ENCODE measurements around the gene FAM170B. TPM values are rescaled to one million over a fixed set of nuclear protein-coding genes. Genes with fewer than 3 reads are reported as not detected.

Gene FAM170B
- total RNA-seq, 1 donor from 2014 or later, result not detected

- no peak for TF ChIP-seq CTCF (IDR thresholded peaks at IDR 0.05)
- Mint-ChIP-seq H3K4me1 (peaks cover 4% of the 10 kb centered on the region), H3K27ac (no peak overlapping the region), H3K4me3 (no peak overlapping the region), H3K36me3 (ENCODE audit: low read depth) (no peaks in the 10 kb centered on the region), H3K9me3 (no peaks in the 10 kb centered on the region), H3K27me3 (peaks cover 25% of the 10 kb centered on the region)
- ATAC-seq (ENCODE audit: low read depth), result no peak
- ChIA-PET POLR2A (no interaction called here), CTCF (no interaction called here)
- intact Hi-C loops (cut with micrococcal nuclease), result no loop called here
- no peak for DNase-seq
Observed at GRCh38 chr10:49111320-49111698, 22.5 kb downstream of the FAM170B start.

- Mint-ChIP-seq H3K27ac (no peak overlapping the region), H3K27me3 (peaks cover 21% of the 10 kb centered on the region), H3K9me3 (no peaks in the 10 kb centered on the region), H3K4me1 (peaks cover 4% of the 10 kb centered on the region), H3K4me3 (no peak overlapping the region), H3K36me3 (ENCODE audit: low read depth) (no peaks in the 10 kb centered on the region)
- no peak for ATAC-seq (ENCODE audit: low read depth)
- intact Hi-C loops (cut with micrococcal nuclease), result no loop called here
- no peak for DNase-seq
- TF ChIP-seq CTCF (IDR thresholded peaks at IDR 0.05), result no peak
- ChIA-PET CTCF (no interaction called here), POLR2A (no interaction called here)
Observed at GRCh38 chr10:49110684-49111319, 23.0 kb downstream of the FAM170B start.

GRCh38 chr10:49109669-49110340 lies 24.0 kb downstream of the FAM170B start:
- no peaks in the 10 kb centered on the region for H3K9me3 Mint-ChIP-seq
- no peak overlapping the region for H3K4me3 Mint-ChIP-seq
- H3K4me1 Mint-ChIP-seq, result peaks cover 2% of the 10 kb centered on the region
- no peak for ATAC-seq (ENCODE audit: low read depth)
- CTCF ChIA-PET, result no interaction called here
- H3K27me3 Mint-ChIP-seq, result peaks cover 23% of the 10 kb centered on the region
- H3K27ac Mint-ChIP-seq, result no peak overlapping the region
- no peak for DNase-seq
- TF ChIP-seq CTCF (IDR thresholded peaks at IDR 0.05), result no peak
- no peaks in the 10 kb centered on the region for H3K36me3 Mint-ChIP-seq (ENCODE audit: low read depth)
- POLR2A ChIA-PET, result no interaction called here
- intact Hi-C loops (cut with micrococcal nuclease), result no loop called here

- intact Hi-C loops (cut with micrococcal nuclease), result no loop called here
- Mint-ChIP-seq H3K4me1 (no peaks in the 10 kb centered on the region), H3K27me3 (peaks cover 16% of the 10 kb centered on the region), H3K27ac (no peak overlapping the region), H3K9me3 (no peaks in the 10 kb centered on the region), H3K4me3 (no peak overlapping the region), H3K36me3 (ENCODE audit: low read depth) (no peaks in the 10 kb centered on the region)
- no peak for DNase-seq
- ChIA-PET POLR2A (no interaction called here), CTCF (no interaction called here)
- ATAC-seq (ENCODE audit: low read depth), result no peak
- no peak for TF ChIP-seq CTCF (IDR thresholded peaks at IDR 0.05)
Observed at GRCh38 chr10:49108656-49109055, 25.2 kb downstream of the FAM170B start.

GRCh38 chr10:49107887-49108267 lies 25.9 kb downstream of the FAM170B start:
- H3K27me3 Mint-ChIP-seq, result peaks cover 16% of the 10 kb centered on the region
- ChIA-PET CTCF (no interaction called here), POLR2A (no interaction called here)
- H3K4me1 Mint-ChIP-seq, result no peaks in the 10 kb centered on the region
- intact Hi-C loops (cut with micrococcal nuclease), result no loop called here
- H3K4me3 Mint-ChIP-seq, result no peak overlapping the region
- TF ChIP-seq CTCF (IDR thresholded peaks at IDR 0.05), result no peak
- ATAC-seq (ENCODE audit: low read depth) (no peak), DNase-seq (no peak)
- no peak overlapping the region for H3K27ac Mint-ChIP-seq
- no peaks in the 10 kb centered on the region for H3K9me3 Mint-ChIP-seq
- no peaks in the 10 kb centered on the region for H3K36me3 Mint-ChIP-seq (ENCODE audit: low read depth)

Data from activated B cell treated with CpG ODN at 0.5 μM for 24 hours (primary cell).